ENCODE results near the gene SIX4. TPM values are rescaled to one million over a fixed set of nuclear protein-coding genes. Genes with fewer than 3 reads are reported as not detected.
A peak's percentile ranks its signal among the peaks of the same experiment; 100 is the strongest.

Gene SIX4
- total RNA-seq, 1 donor from 2014 or later = 0.20 TPM

- ATAC-seq = peak; percentile 61
These were observed 2.6 kb downstream of the SIX4 start for GRCh38 chr14:60721326-60722106.

GRCh38 chr14:60720962-60721325 lies 3.2 kb downstream of the SIX4 start:
- ATAC-seq = no peak

- ATAC-seq = no peak
These were observed 3.8 kb downstream of the SIX4 start for GRCh38 chr14:60720391-60720790.

- no peak for ATAC-seq
These were observed 10.6 kb downstream of the SIX4 start for GRCh38 chr14:60713513-60713912.

GRCh38 chr14:60710494-60710893 lies 13.7 kb downstream of the SIX4 start:
- ATAC-seq = no peak

GRCh38 chr14:60707858-60708257 lies 16.3 kb downstream of the SIX4 start:
- no peak for ATAC-seq

- no peak for ATAC-seq
These were observed 19.1 kb downstream of the SIX4 start for GRCh38 chr14:60705100-60705499.

GRCh38 chr14:60700598-60700997 lies 23.6 kb downstream of the SIX4 start:
- ATAC-seq = no peak

- no peak for ATAC-seq
These were observed 28.8 kb downstream of the SIX4 start for GRCh38 chr14:60695327-60695726.

GRCh38 chr14:60691383-60692113 lies 32.6 kb downstream of the SIX4 start:
- no peak for ATAC-seq

GRCh38 chr14:60686865-60687264 lies 37.3 kb downstream of the SIX4 start:
- no peak for ATAC-seq

GRCh38 chr14:60684203-60684602 lies 39.9 kb downstream of the SIX4 start:
- ATAC-seq = no peak

GRCh38 chr14:60681271-60681670 lies 42.9 kb downstream of the SIX4 start:
- no peak for ATAC-seq

GRCh38 chr14:60680511-60680910 lies 43.6 kb downstream of the SIX4 start:
- ATAC-seq = no peak

GRCh38 chr14:60679566-60680258 lies 44.4 kb downstream of the SIX4 start:
- no peak for ATAC-seq

- ATAC-seq = no peak
These were observed 46.5 kb downstream of the SIX4 start for GRCh38 chr14:60677701-60678100.

- ATAC-seq = no peak
These were observed 53.2 kb downstream of the SIX4 start for GRCh38 chr14:60670989-60671388.

GRCh38 chr14:60668431-60669112 lies 55.6 kb downstream of the SIX4 start:
- ATAC-seq = no peak

- ATAC-seq = no peak
These were observed 59.0 kb downstream of the SIX4 start for GRCh38 chr14:60665177-60665550.

GRCh38 chr14:60662982-60663381 lies 61.2 kb downstream of the SIX4 start:
- ATAC-seq = no peak

GRCh38 chr14:60661721-60662120 lies 62.4 kb downstream of the SIX4 start:
- ATAC-seq = no peak
